Uterus (tissue), 2 donors: ENCODE results near the gene UBIAD1.

Experiments used
- POLR2A ChIP-seq, 2 donors: fragments of 450-650 bp; IDR thresholded peaks; one replicate each; pipeline ENCODE4 v1.6.1; 2016; ENCODE audit warnings: antibody characterized with exemption in 2 of 2, mild to moderate bottlenecking in 1 of 2, moderate library complexity in 1 of 2
- TF ChIP-seq, protein P1 (sequence below), 4 experiments: fragments of 200-600 bp in 2 of 4; fragments of 450-650 bp in 2 of 4; sonication (generic) in 2 of 4; IDR thresholded peaks; one replicate each; pipeline ENCODE4 v1.5.1; 2016 to 2019; ENCODE audit warnings: antibody characterized with exemption in 4 of 4, mild to moderate bottlenecking in 2 of 4, moderate library complexity in 1 of 4

DNA sequence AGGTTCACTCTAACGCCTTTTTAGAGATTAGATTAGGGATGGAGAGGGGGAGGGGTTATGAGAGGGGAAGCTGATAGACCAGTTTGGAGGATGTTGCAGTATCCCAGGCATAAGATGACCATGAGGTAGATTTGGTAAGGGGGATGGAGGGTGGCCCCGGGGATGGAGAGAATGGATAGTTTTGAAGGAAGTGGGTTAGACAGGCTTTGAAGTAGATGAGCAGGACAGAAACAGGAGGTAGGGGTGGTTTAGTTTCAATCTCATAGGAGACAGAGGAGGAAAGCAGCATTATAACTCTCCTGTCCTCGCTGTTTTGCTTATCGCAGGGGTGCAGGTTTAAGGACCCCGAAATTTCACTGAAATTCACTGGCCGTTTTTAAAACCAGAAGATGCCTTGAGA is 11.8 kb downstream of the UBIAD1 start:
- TF ChIP-seq POLR2A (IDR thresholded peaks at IDR 0.05): no peak
- TF ChIP-seq, protein P1, sequence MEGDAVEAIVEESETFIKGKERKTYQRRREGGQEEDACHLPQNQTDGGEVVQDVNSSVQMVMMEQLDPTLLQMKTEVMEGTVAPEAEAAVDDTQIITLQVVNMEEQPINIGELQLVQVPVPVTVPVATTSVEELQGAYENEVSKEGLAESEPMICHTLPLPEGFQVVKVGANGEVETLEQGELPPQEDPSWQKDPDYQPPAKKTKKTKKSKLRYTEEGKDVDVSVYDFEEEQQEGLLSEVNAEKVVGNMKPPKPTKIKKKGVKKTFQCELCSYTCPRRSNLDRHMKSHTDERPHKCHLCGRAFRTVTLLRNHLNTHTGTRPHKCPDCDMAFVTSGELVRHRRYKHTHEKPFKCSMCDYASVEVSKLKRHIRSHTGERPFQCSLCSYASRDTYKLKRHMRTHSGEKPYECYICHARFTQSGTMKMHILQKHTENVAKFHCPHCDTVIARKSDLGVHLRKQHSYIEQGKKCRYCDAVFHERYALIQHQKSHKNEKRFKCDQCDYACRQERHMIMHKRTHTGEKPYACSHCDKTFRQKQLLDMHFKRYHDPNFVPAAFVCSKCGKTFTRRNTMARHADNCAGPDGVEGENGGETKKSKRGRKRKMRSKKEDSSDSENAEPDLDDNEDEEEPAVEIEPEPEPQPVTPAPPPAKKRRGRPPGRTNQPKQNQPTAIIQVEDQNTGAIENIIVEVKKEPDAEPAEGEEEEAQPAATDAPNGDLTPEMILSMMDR (IDR thresholded peaks at IDR 0.05): no peak
